Gastrocnemius medialis (tissue), 4 donors: ENCODE results near the gene TMPRSS12. TPM values are rescaled to one million over a fixed set of nuclear protein-coding genes. Genes with fewer than 3 reads are reported as not detected.

Source experiments
- ATAC-seq, 2 donors: fragments of 150-250 bp; one replicate each; pipeline ENCODE4 v1.9.1; 2016
- DNase-seq, 2 donors: peaks; one replicate each; pipeline ENCODE4 v3.0.0-alpha.2; 2019
- H3K27ac ChIP-seq, 4 donors: fragments of 200-600 bp; sonication (generic); 1 replicate in 1 of 4; 2 replicates in 3 of 4; pipeline ENCODE4 v1.5.1; 2016 to 2018; ENCODE audit warnings: mild to moderate bottlenecking in 2 of 4, moderate library complexity in 1 of 4
- H3K27me3 ChIP-seq, 3 donors: fragments of 200-600 bp; sonication (generic) in 2 of 3; 1 replicate in 1 of 3; 2 replicates in 2 of 3; pipeline versions ENCODE4 v1.5.1 to v1.6.0; 2016 to 2019; ENCODE audit warnings: mild to moderate bottlenecking in 1 of 3, moderate library complexity in 1 of 3
- H3K36me3 ChIP-seq, 2 donors: fragments of 200-600 bp; sonication (generic) in 1 of 2; one replicate each; pipeline ENCODE4 v1.5.1; 2017 to 2018
- H3K4me1 ChIP-seq, 2 donors: fragments of 200-600 bp; sonication (generic) in 1 of 2; one replicate each; pipeline ENCODE4 v1.5.1; 2016 to 2017; ENCODE audit warnings: mild to moderate bottlenecking in 2 of 2
- H3K4me3 ChIP-seq, 4 donors: fragments of 200-600 bp; sonication (generic) in 3 of 4; 1 replicate in 1 of 4; 2 replicates in 3 of 4; pipeline ENCODE4 v1.5.1; 2016 to 2019; ENCODE audit warnings: mild to moderate bottlenecking in 2 of 4
- H3K9me3 ChIP-seq, 3 donors: fragments of 200-600 bp; sonication (generic) in 2 of 3; 1 replicate in 1 of 3; 2 replicates in 2 of 3; pipeline ENCODE4 v1.5.1; 2016 to 2019
- CTCF ChIP-seq, 5 experiments: fragments of 450-650 bp in 3 of 5; fragments of 200-600 bp in 2 of 5; sonication (generic) in 2 of 5; IDR thresholded peaks in 4 of 5; conservative IDR thresholded peaks in 1 of 5; 1 replicate in 4 of 5; 2 replicates in 1 of 5; pipeline ENCODE4 v1.5.1; 2016 to 2019; ENCODE audit warnings: antibody characterized with exemption in 5 of 5, mild to moderate bottlenecking in 3 of 5, moderate library complexity in 3 of 5
- POLR2A ChIP-seq, 2 donors: fragments of 450-650 bp; IDR thresholded peaks; one replicate each; pipeline ENCODE4 v1.6.1; 2017; ENCODE audit warnings: antibody characterized with exemption in 2 of 2, mild to moderate bottlenecking in 2 of 2, moderate library complexity in 2 of 2
- in situ Hi-C, 4 donors: fragments of 200-750 bp; cut with MboI; loops; one replicate each; pipeline versions ENCODE4 v1.15.0 to v1.8.0; 2017; ENCODE audit warnings: low sequenced_read_pairs in 4 of 4
- intact Hi-C: fragments of 100-400 bp; cut with DNase I; formaldehyde crosslinking; loops from one replicate; pipeline ENCODE4 v1.15.1; 2023; ENCODE audit warnings: low total_unique reads
- total RNA-seq, 4 donors: library from RNA; depleted of rRNA; stranded (reverse); fragments of >200 nt; gene quantifications; one replicate each; pipeline versions ENCODE4 v1.1.0 to v1.2.3, GENCODE V29; 2016

The TMPRSS12 gene
- total RNA-seq, 4 donors from 2014 or later: not detected

GRCh38 chr12:50922820-50923219 lies 80.1 kb downstream of the TMPRSS12 start:
- Histone ChIP-seq H3K9me3 (no peaks in the 10 kb centered on the region), H3K4me1 (peaks cover 22 to 23% of the 10 kb centered on the region in 2 donors), H3K4me3 (peak overlapping the region; percentile 64 to 89 (median 79)), H3K27ac (peak overlapping the region; percentile 83 to 91 (median 87)), H3K36me3 (no peaks in the 10 kb centered on the region), H3K27me3 (no peaks in the 10 kb centered on the region)
- no peak for DNase-seq
- intact Hi-C loops (no loop called here), in situ Hi-C loops (loop anchor here in 1 of 4 donors (10.0 kb wide), 1 partner anchor 102 kb away; the partner anchor contains the start of gene SLC11A2)
- TF ChIP-seq CTCF (IDR thresholded peaks at IDR 0.05 in 4 of 5, conservative IDR thresholded peaks at IDR 0.05 in 1 of 5) (no peak), POLR2A (IDR thresholded peaks at IDR 0.05) (no peak)
- ATAC-seq: no peak

GRCh38 chr12:50923361-50924130 lies 80.8 kb downstream of the TMPRSS12 start:
- intact Hi-C loops: loop anchor here (2.0 kb wide), 3 partner anchors 99 to 159 kb away; partner anchors contain the start of genes ATF1 and SLC11A2
- H3K4me3 ChIP-seq: peak overlapping the region; percentile 64 to 89 (median 79)
- no peak for ATAC-seq
- peak overlapping the region; percentile 83 to 91 (median 87) for H3K27ac ChIP-seq
- H3K4me1 ChIP-seq: peaks cover 25 to 29% of the 10 kb centered on the region in 2 donors
- DNase-seq: no peak
- no peaks in the 10 kb centered on the region for H3K36me3 ChIP-seq
- in situ Hi-C loops: loop anchor here in 1 of 4 donors (10.0 kb wide), 1 partner anchor 101 kb away; the partner anchor contains the start of gene SLC11A2
- TF ChIP-seq POLR2A (IDR thresholded peaks at IDR 0.05) (no peak), CTCF (IDR thresholded peaks at IDR 0.05 in 4 of 5, conservative IDR thresholded peaks at IDR 0.05 in 1 of 5) (no peak)
- H3K9me3 ChIP-seq: no peaks in the 10 kb centered on the region
- no peaks in the 10 kb centered on the region for H3K27me3 ChIP-seq

GRCh38 chr12:50924131-50924438 lies 81.4 kb downstream of the TMPRSS12 start:
- TF ChIP-seq POLR2A (IDR thresholded peaks at IDR 0.05) (no peak), CTCF (IDR thresholded peaks at IDR 0.05 in 4 of 5, conservative IDR thresholded peaks at IDR 0.05 in 1 of 5) (no peak)
- Histone ChIP-seq H3K4me1 (peaks cover 30 to 35% of the 10 kb centered on the region in 2 donors), H3K4me3 (peak overlapping the region; percentile 64 to 89 (median 79)), H3K27ac (peak overlapping the region; percentile 83 to 91 (median 87)), H3K27me3 (no peaks in the 10 kb centered on the region), H3K9me3 (no peaks in the 10 kb centered on the region), H3K36me3 (no peaks in the 10 kb centered on the region)
- in situ Hi-C loops (loop anchor here in 1 of 4 donors (10.0 kb wide), 1 partner anchor 101 kb away; the partner anchor contains the start of gene SLC11A2), intact Hi-C loops (loop anchor here (2.0 kb wide), 3 partner anchors 99 to 159 kb away; partner anchors contain the start of genes ATF1 and SLC11A2)
- peak; percentile 1 to 12 for ATAC-seq
- DNase-seq: no peak

GRCh38 chr12:50924439-50925341 lies 82.0 kb downstream of the TMPRSS12 start:
- H3K36me3 ChIP-seq: no peaks in the 10 kb centered on the region
- peak overlapping the region; percentile 64 to 89 (median 79) for H3K4me3 ChIP-seq
- intact Hi-C loops: loop anchor here (1.0 to 5.0 kb wide), 5 partner anchors 61 to 293 kb away; partner anchors contain the start of genes ATF1, POU6F1 and SLC11A2
- ATAC-seq: peak; percentile 85 to 91
- TF ChIP-seq POLR2A (IDR thresholded peaks at IDR 0.05) (peak; percentile 32 to 85), CTCF (IDR thresholded peaks at IDR 0.05 in 4 of 5, conservative IDR thresholded peaks at IDR 0.05 in 1 of 5) (no peak)
- peaks cover 35 to 41% of the 10 kb centered on the region in 2 donors for H3K4me1 ChIP-seq
- DNase-seq: peak; percentile 96 to 97
- no peaks in the 10 kb centered on the region for H3K9me3 ChIP-seq
- no peaks in the 10 kb centered on the region for H3K27me3 ChIP-seq
- H3K27ac ChIP-seq: peak overlapping the region; percentile 83 to 91 (median 87)
- in situ Hi-C loops: loop anchor here in 2 of 4 donors (5.0 to 10.0 kb wide), 2 partner anchors 58 to 100 kb away; partner anchors contain the start of gene SLC11A2 (in 1 of the 2)
